Measurements from ENCODE around the gene FAT2.

The FAT2 gene

DNA sequence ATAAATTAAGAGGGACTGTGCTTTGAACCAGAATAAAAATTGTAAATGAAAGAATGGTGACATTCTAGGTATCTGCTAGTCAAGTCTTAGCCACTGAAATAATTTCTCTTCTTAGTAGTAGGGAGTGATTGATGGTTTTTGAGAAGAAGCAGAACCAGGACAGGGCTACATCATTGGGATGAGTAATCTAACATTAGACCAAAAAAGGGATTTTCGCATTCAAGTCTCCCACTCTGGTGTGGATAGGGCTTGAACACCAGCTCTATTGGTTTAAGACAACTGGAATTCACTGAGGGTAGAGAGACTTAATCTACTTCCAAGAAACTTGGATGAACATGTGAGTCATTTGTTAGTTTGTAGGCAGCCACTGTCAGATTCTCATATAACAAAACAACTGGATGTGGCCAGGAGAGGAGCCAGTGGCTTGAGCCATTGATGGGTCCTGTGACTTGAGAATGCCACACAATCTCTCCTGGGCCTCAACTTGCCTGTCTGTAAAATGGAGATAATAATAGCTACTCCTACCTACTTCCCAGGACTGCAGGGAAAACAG, 16.6 kb downstream of the FAT2 start:
- Histone ChIP-seq H3K4me1 (ENCODE audit: control insufficient read depth, insufficient read depth, low read length) (no peaks in the 10 kb centered on the region), H3K36me3 (ENCODE audit: control insufficient read depth, insufficient read depth, low read length) (no peaks in the 10 kb centered on the region), H3K4me3 (ENCODE audit: low read length) (no peak overlapping the region), H3K9ac (ENCODE audit: low read length) (no peak overlapping the region), H3K27me3 (ENCODE audit: control insufficient read depth, insufficient read depth, low read length) (no peaks in the 10 kb centered on the region), H3K9me3 (ENCODE audit: control insufficient read depth, low read length) (no peaks in the 10 kb centered on the region)

DNA sequence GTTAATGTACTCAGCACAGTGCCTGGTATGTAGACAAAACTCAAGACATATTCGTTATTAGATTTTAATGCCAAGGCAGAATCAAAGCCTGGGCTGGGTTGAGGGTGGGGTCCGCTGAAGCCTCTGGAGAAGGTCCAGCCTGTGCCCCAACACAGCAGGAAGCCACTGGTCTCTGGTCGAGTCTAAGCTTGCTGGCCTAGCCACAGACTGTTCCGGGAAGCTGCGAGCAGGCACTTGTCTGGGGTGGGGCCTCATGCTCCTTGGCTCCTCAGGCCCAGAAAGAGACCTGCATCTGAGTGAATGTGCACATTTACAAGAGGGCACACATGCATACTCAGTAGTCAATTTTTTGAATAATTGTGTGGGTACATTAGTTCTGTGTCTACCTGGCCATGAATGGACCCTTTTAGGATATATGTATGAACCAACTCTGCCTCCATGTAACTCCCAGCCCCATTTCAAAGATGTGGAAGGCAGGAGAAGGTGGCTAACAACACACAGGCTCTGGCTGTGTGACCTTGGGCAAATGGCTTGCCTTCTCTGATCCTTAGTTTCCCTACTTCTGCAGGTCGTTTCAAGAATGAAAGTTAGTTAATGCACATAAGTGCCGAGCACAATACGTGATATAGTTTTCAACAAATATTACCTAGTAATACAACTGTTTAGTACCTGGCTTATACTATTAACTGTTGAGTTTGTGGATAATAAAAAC, 18.3 kb downstream of the FAT2 start:
- no peaks in the 10 kb centered on the region for H3K4me1 ChIP-seq (ENCODE audit: control insufficient read depth, insufficient read depth, low read length)
- no peaks in the 10 kb centered on the region for H3K9me3 ChIP-seq (ENCODE audit: control insufficient read depth, low read length)
- no peaks in the 10 kb centered on the region for H3K36me3 ChIP-seq (ENCODE audit: control insufficient read depth, insufficient read depth, low read length)
- H3K27me3 ChIP-seq (ENCODE audit: control insufficient read depth, insufficient read depth, low read length): no peaks in the 10 kb centered on the region
- no peak overlapping the region for H3K4me3 ChIP-seq (ENCODE audit: low read length)
- no peak overlapping the region for H3K9ac ChIP-seq (ENCODE audit: low read length)

DNA sequence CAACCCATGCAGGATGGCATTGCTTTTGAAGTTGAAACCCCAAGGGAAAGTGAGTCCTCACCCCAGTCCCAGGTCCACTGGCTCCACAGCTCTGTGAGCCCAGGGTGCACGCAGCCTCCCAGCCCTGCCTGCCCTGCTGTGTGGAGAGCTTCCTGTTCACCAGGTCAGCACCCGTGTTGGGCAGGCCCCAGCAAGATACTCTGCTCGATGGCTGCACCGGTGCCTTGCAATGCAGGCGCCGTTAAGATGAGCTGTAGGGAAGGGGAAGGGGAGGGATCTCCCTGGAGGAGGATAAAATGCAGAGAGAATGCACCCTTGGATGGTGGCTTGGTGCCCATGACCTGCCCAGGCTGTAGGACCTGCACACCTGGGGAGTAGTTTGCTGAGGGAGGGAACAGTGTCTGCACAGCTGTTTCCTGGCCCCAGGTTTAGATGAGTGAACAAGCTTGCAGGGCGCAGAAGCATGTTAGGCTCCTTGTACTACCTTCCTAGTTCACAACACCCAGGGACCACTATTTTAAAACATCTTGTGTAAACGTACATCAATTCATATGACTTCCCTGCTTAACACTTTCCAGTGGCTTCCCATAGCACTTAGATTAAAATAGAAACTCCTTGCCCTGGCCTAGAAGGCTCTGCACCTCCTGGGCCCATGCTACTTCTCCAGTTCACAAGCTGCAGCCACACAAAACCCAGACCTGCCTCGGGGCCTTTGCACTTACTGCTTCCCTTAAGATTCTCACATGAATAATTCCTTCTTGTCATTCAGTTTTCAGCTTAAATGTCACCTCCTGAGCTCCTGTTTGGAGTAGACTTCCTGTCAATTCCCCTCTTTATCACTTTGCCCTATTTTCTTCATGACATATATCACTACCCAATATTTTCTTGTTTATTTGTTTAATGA, 19.6 kb downstream of the FAT2 start:
- no peak overlapping the region for H3K4me3 ChIP-seq (ENCODE audit: low read length)
- no peak overlapping the region for H3K9ac ChIP-seq (ENCODE audit: low read length)
- H3K36me3 ChIP-seq (ENCODE audit: control insufficient read depth, insufficient read depth, low read length): no peaks in the 10 kb centered on the region
- H3K27me3 ChIP-seq (ENCODE audit: control insufficient read depth, insufficient read depth, low read length): no peaks in the 10 kb centered on the region
- no peaks in the 10 kb centered on the region for H3K4me1 ChIP-seq (ENCODE audit: control insufficient read depth, insufficient read depth, low read length)
- H3K9me3 ChIP-seq (ENCODE audit: control insufficient read depth, low read length): no peaks in the 10 kb centered on the region

DNA sequence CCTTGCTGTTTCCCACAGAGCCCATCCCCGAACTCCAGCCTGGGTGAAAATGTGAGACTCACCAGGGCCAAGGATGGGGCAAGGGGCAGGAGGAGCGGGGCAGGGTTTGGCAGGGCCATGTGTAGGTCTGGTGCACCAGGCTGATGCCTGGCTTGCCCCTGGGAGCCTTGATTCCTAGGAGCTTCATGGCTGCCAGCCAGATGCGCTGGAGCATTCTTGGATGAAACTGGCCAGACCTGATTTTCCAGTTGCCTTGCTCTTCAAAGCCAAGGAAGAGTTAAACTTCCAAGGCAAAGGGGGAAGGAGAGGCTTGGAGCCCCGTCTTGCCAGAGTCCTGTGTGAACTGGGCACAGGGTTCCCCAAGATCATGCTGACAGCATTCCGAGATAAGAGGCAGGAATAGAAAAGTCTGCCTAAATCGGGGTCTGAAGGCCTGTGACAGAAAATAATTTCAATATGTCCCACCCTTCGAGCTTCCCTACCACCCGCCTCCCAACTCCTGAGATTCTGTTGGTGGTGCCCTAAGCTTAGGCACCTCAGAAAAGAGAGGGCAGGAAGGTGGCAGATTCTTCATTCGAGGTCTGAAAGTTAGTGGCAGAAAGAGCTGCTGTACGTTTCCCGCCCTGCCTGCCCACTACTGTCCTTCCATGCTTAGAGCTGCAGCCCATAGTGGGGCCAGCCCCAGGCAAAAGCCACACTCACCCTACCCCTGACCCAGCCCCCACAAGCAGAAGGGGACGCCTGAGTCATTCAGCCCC, 20.4 kb downstream of the FAT2 start:
- Histone ChIP-seq H3K9me3 (ENCODE audit: control insufficient read depth, low read length) (no peaks in the 10 kb centered on the region), H3K4me3 (ENCODE audit: low read length) (no peak overlapping the region), H3K36me3 (ENCODE audit: control insufficient read depth, insufficient read depth, low read length) (no peaks in the 10 kb centered on the region)

DNA sequence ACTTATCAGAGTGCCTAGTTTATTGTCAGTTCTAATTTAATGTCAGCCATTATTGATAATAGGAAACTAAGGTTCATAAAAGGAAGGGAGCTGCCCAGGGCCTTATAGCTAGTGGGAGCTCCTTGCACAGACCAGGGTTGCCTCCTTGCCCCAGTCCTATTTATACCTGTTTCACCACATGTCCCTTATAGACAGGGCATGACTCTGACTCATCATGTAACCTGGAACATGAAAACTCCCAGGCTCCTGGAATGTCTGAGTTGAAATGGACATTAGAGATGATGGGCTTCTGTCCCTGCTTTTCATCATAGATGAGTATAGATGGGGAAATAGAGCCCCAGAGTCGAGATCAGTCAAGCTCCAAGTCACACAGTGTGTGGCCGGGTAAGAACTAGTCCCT, 21.1 kb downstream of the FAT2 start:
- no peaks in the 10 kb centered on the region for H3K36me3 ChIP-seq (ENCODE audit: control insufficient read depth, insufficient read depth, low read length)
- no peak overlapping the region for H3K4me3 ChIP-seq (ENCODE audit: low read length)
- no peaks in the 10 kb centered on the region for H3K27me3 ChIP-seq (ENCODE audit: control insufficient read depth, insufficient read depth, low read length)
- H3K9ac ChIP-seq (ENCODE audit: low read length): no peak overlapping the region
- no peaks in the 10 kb centered on the region for H3K9me3 ChIP-seq (ENCODE audit: control insufficient read depth, low read length)
- no peaks in the 10 kb centered on the region for H3K4me1 ChIP-seq (ENCODE audit: control insufficient read depth, insufficient read depth, low read length)

More for the DNA sequence above, 20.4 kb downstream of the FAT2 start:
- Histone ChIP-seq H3K4me1 (ENCODE audit: control insufficient read depth, insufficient read depth, low read length) (no peaks in the 10 kb centered on the region), H3K9ac (ENCODE audit: low read length) (no peak overlapping the region), H3K27me3 (ENCODE audit: control insufficient read depth, insufficient read depth, low read length) (no peaks in the 10 kb centered on the region)

DNA sequence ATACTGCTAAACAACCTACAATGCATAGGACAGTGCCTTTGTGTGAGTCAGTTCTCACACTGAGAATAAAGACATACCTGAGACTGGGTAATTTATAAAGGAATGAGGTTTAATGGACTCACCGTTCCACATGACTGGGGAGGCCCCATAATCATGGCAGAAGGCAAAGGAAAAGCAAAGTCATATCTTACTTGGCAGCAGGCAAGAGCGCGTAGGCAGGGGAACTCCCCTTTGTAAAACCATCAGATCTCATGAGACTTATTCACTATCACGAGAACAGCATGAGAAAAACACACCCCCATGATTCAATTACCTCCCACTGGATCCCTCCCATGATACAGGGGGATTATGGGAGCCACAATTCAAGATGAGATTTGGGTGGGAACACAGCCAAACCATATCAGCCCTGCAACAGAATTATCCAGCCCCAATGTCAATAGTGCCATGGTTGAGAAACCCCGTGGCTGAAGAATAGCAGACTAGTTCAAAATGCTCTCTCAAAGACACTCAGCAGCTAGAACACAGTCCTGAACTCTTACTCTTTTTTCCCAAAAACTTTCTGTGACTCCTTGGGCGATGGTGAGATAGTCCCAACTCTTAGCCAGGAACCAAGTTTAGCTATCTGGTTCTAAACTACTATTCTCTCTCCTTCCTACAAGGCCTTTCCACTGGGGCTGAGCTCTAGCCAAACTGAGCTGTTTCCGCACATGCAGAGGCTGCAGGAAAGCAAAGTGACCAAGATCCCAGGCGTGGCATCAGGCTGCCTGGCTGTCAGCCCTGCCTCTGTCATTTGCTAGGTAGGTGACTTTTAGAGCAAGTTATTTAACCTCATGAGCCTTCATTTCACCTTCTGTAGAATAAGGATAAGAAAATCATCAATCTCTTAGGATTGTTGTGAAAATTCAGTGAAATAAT, 21.7 kb downstream of the FAT2 start:
- no peak overlapping the region for H3K4me3 ChIP-seq (ENCODE audit: low read length)
- H3K4me1 ChIP-seq (ENCODE audit: control insufficient read depth, insufficient read depth, low read length): no peaks in the 10 kb centered on the region
- no peaks in the 10 kb centered on the region for H3K36me3 ChIP-seq (ENCODE audit: control insufficient read depth, insufficient read depth, low read length)
- H3K27me3 ChIP-seq (ENCODE audit: control insufficient read depth, insufficient read depth, low read length): no peaks in the 10 kb centered on the region
- H3K9me3 ChIP-seq (ENCODE audit: control insufficient read depth, low read length): no peaks in the 10 kb centered on the region
- H3K9ac ChIP-seq (ENCODE audit: low read length): no peak overlapping the region

DNA sequence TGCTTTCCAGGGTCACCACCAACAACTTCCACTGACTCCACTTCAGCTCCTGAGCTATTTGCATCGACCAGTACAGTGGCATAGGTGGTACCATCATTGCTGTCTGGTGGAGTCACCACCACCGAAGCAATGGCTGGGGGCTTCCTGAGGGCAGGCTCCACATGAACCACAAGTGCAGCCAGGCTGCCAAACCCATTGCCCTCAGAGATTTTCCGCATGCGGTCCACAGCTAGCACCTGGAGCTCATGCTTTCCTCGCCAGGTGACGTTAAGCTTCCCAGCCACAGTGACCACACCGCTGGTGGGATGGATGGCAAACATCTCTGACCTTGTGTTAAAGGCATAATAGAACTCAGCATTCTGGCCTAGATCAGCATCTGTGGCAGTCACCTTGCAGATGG, 23.1 kb downstream of the FAT2 start:
- no peak overlapping the region for H3K9ac ChIP-seq (ENCODE audit: low read length)
- H3K36me3 ChIP-seq (ENCODE audit: control insufficient read depth, insufficient read depth, low read length): no peaks in the 10 kb centered on the region
- H3K4me3 ChIP-seq (ENCODE audit: low read length): no peak overlapping the region
- no peaks in the 10 kb centered on the region for H3K27me3 ChIP-seq (ENCODE audit: control insufficient read depth, insufficient read depth, low read length)
- no peaks in the 10 kb centered on the region for H3K4me1 ChIP-seq (ENCODE audit: control insufficient read depth, insufficient read depth, low read length)
- H3K9me3 ChIP-seq (ENCODE audit: control insufficient read depth, low read length): no peaks in the 10 kb centered on the region

DNA sequence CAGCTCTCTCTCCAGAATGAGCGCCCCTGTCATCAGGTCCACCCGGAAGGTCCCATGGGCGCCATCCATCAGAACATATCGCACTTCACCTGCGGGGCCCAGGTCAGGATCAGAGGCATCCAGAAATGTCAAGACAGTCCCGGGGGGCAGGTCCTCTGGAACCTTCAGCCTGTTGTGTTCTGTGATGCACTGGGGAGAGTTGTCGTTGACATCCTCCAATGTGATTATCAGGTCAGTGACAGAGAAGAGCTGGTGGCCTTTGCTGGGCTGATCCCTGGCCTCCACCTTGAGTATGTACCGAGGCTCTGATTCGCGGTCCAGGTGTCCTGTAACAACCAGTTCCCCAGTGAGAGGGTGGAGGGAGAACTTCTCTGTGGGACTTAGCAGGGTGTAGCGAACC, 25.2 kb downstream of the FAT2 start:
- Histone ChIP-seq H3K9me3 (ENCODE audit: control insufficient read depth, low read length) (no peaks in the 10 kb centered on the region), H3K4me1 (ENCODE audit: control insufficient read depth, insufficient read depth, low read length) (no peaks in the 10 kb centered on the region), H3K36me3 (ENCODE audit: control insufficient read depth, insufficient read depth, low read length) (no peaks in the 10 kb centered on the region), H3K4me3 (ENCODE audit: low read length) (no peak overlapping the region), H3K9ac (ENCODE audit: low read length) (no peak overlapping the region), H3K27me3 (ENCODE audit: control insufficient read depth, insufficient read depth, low read length) (no peaks in the 10 kb centered on the region)

DNA sequence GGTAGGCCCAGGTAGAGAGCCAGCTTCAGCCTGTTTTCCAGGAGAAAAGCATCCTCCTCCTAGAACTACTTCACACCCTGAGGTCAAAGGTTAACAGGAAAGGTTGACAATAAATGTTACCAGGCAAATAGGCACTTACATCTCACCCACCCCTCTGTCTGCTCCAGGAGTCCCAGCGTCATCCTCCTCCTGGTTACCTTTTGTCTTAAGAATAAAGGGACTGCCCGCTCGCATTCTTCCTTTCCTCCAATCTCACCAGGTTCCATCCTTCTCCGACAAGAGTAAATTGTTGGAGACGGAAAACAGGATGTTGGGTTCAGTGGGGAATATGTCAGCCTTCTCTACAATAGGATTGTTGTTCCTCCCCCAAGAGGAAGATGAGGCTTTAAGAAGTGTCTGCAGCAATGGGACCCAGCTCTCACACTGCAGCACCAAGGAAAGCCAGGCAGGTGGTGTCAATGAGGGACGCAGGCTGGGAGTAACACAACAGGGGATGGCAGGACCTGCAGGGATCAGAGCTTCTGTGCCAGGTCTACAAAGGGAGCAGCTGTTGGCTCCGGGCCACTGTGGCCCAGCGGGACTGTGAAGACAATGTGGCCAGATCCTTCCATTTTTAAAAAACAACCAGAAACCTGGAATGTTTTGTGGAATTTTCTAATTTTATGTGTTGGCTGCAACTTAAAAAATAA, 29.0 kb downstream of the FAT2 start:
- Histone ChIP-seq H3K27me3 (ENCODE audit: control insufficient read depth, insufficient read depth, low read length) (no peaks in the 10 kb centered on the region), H3K9me3 (ENCODE audit: control insufficient read depth, low read length) (no peaks in the 10 kb centered on the region), H3K9ac (ENCODE audit: low read length) (no peak overlapping the region), H3K4me1 (ENCODE audit: control insufficient read depth, insufficient read depth, low read length) (no peaks in the 10 kb centered on the region), H3K4me3 (ENCODE audit: low read length) (no peak overlapping the region), H3K36me3 (ENCODE audit: control insufficient read depth, insufficient read depth, low read length) (no peaks in the 10 kb centered on the region)

DNA sequence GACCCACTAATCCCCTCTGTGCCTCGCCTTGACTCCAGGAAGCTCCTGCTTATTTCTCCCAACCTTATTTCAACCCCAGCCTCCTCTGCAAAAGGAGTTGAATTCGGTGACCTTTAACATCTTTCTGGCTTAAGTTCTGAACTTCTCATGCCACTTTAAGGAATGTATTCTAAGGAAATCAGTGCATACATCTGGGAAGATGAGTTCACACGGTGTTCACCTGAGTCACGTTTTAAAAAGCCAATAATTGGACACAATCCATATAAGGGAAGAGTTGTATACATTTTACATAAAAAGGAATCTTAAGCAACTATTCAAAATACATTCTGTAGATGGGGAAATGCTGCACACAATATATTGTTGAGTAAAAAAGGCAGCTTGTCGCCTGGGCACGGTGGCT, 33.2 kb downstream of the FAT2 start:
- Histone ChIP-seq H3K4me1 (ENCODE audit: control insufficient read depth, insufficient read depth, low read length) (no peaks in the 10 kb centered on the region), H3K36me3 (ENCODE audit: control insufficient read depth, insufficient read depth, low read length) (no peaks in the 10 kb centered on the region), H3K4me3 (ENCODE audit: low read length) (no peak overlapping the region), H3K9me3 (ENCODE audit: control insufficient read depth, low read length) (no peaks in the 10 kb centered on the region), H3K27me3 (ENCODE audit: control insufficient read depth, insufficient read depth, low read length) (no peaks in the 10 kb centered on the region), H3K9ac (ENCODE audit: low read length) (no peak overlapping the region)

DNA sequence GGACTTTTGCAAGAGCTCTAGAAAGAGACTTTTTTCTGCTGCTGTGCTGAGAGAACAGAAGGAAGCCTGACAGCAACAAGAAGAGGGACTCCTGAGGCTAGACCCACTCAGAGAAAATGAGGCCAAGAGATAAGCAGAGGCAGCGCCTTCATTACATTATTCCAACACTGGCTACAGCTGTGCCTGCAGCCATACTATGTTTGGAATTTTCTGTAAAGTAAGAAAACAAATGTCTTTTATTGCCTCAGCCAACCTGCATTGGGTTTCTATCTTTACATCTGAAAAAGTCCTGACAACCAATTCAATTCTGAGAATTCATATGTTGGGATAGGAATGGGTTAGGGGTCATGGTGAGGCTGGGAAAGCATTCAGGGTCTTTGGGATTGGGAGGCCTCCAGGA, 33.7 kb downstream of the FAT2 start:
- no peak overlapping the region for H3K9ac ChIP-seq (ENCODE audit: low read length)
- H3K36me3 ChIP-seq (ENCODE audit: control insufficient read depth, insufficient read depth, low read length): no peaks in the 10 kb centered on the region
- no peaks in the 10 kb centered on the region for H3K27me3 ChIP-seq (ENCODE audit: control insufficient read depth, insufficient read depth, low read length)
- no peaks in the 10 kb centered on the region for H3K4me1 ChIP-seq (ENCODE audit: control insufficient read depth, insufficient read depth, low read length)
- H3K4me3 ChIP-seq (ENCODE audit: low read length): no peak overlapping the region
- H3K9me3 ChIP-seq (ENCODE audit: control insufficient read depth, low read length): no peaks in the 10 kb centered on the region

All from mucosa of stomach (tissue), 1 donor.